NB4 (cell line): ENCODE measurements around the gene OR1L1.

Experiments
- CTCF ChIP-seq: IDR thresholded peaks from one replicate; pipeline ENCODE4 v1.5.1; 2012; ENCODE audit warnings: low read depth, low read length
- POLR2A ChIP-seq: IDR thresholded peaks from 2 replicates; pipeline ENCODE4 v1.6.1; 2011; ENCODE audit warnings: mild to moderate bottlenecking; ENCODE audit not compliant: insufficient read length; ENCODE audit errors: extremely low read depth

DNA sequence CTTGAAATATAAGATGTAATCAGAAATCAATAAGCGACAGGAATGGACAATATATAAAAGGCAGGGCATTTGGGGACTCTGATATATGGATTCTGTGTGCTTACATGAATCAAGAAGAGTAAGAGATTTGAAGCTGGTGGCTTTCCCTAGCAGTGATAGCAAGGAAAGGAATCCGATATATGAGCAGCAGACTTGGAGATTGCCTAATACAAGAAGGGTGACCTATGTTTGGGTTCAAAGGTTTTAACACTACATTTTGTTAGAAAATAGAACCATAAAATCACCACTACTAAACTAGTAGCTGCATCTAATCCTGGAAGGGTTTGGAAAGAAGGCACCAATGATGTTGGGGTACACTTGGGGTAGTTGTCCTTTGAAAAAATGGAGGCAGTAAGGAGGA is 11.0 kb downstream of the OR1L1 start:
- TF ChIP-seq POLR2A, result no peak
- TF ChIP-seq CTCF, result no peak
